Fibroblast of lung (primary cell): Measurements from ENCODE around the gene MBD4. TPM values are rescaled to one million over a fixed set of nuclear protein-coding genes. Genes with fewer than 3 reads are reported as not detected.

Source experiments
- DNase-seq, 2 donors: peaks; one replicate each; pipeline versions ENCODE4 v3.0.0 to v3.0.0-alpha.2; 2010; ENCODE audit warnings: low read depth in 2 of 2
- H2AFZ ChIP-seq: 2 replicates; pipeline ENCODE4 v1.5.1; 2012; ENCODE audit warnings: low read length, control low read depth, inconsistent platforms
- H3K27ac ChIP-seq: 2 replicates; pipeline ENCODE4 v1.5.1; 2011; ENCODE audit warnings: low read length, control low read depth; ENCODE audit not compliant: insufficient read depth
- H3K27me3 ChIP-seq: 2 replicates; pipeline ENCODE4 v1.5.1; 2011; ENCODE audit warnings: mild to moderate bottlenecking, low read length; ENCODE audit not compliant: control insufficient read depth, insufficient read depth
- H3K36me3 ChIP-seq: 2 replicates; pipeline ENCODE4 v1.5.1; 2011; ENCODE audit warnings: low read length; ENCODE audit not compliant: control insufficient read depth, insufficient read depth
- H3K4me1 ChIP-seq: 2 replicates; pipeline ENCODE4 v1.5.1; 2011; ENCODE audit warnings: low read length; ENCODE audit not compliant: control insufficient read depth, insufficient read depth; ENCODE audit errors: extremely low read depth
- H3K4me2 ChIP-seq: 2 replicates; pipeline ENCODE4 v1.5.1; 2011; ENCODE audit warnings: low read length, control low read depth; ENCODE audit not compliant: insufficient read depth; ENCODE audit errors: extremely low read depth
- H3K4me3 ChIP-seq, 4 experiments: fragments of 200-600 bp in 1 of 4; sonication (generic) in 1 of 4; replicated peaks in 1 of 4; 2 replicates each; pipeline ENCODE4 v1.5.1; 2011 to 2016; ENCODE audit warnings: low read length in 4 of 4, low read depth in 3 of 4, mild to moderate bottlenecking in 3 of 4, control low read depth in 2 of 4, inconsistent platforms in 1 of 4, mixed read lengths in 1 of 4; ENCODE audit not compliant: insufficient read depth in 1 of 4; ENCODE audit errors: control extremely low read depth in 1 of 4
- H3K79me2 ChIP-seq: 2 replicates; pipeline ENCODE4 v1.5.1; 2012; ENCODE audit warnings: mild to moderate bottlenecking, low read length, inconsistent platforms; ENCODE audit not compliant: control insufficient read depth, insufficient read depth
- H3K9ac ChIP-seq: 2 replicates; pipeline ENCODE4 v1.5.1; 2011; ENCODE audit warnings: mild to moderate bottlenecking, low read length, control low read depth; ENCODE audit not compliant: insufficient read depth
- H3K9me3 ChIP-seq: 2 replicates; pipeline ENCODE4 v1.5.1; 2012; ENCODE audit warnings: low read depth, low read length; ENCODE audit not compliant: control insufficient read depth, insufficient read depth
- H4K20me1 ChIP-seq: 2 replicates; pipeline ENCODE4 v1.5.1; 2011; ENCODE audit warnings: low read length; ENCODE audit not compliant: control insufficient read depth, insufficient read depth; ENCODE audit errors: extremely low read depth
- EZH2 ChIP-seq: IDR thresholded peaks from 2 replicates; pipeline ENCODE4 v1.5.1; 2012; ENCODE audit warnings: low read length, control low read depth, mild to moderate bottlenecking; ENCODE audit errors: missing control alignments
- polyA plus RNA-seq, 2 donors: library from polyadenylated mRNA; depleted of rRNA in 1 of 2; stranded (reverse) in 1 of 2; unstranded in 1 of 2; fragments of >200 nt; gene quantifications; 2 replicates each; pipeline ENCODE4 v1.2.1, GENCODE V29; 2011 to 2012; ENCODE audit warnings: missing spikeins in 1 of 2
- total RNA-seq: library from RNA; depleted of rRNA; stranded (reverse); fragments of >200 nt; gene quantifications from 2 replicates; pipeline ENCODE4 v1.2.1, GENCODE V29; 2014
- TF ChIP-seq, protein P1 (sequence below), 2 donors: IDR thresholded peaks in 1 of 2; conservative IDR thresholded peaks in 1 of 2; 1 replicate in 1 of 2; 2 replicates in 1 of 2; pipeline ENCODE4 v1.5.1; 2011 to 2012; ENCODE audit warnings: low read length in 2 of 2, control low read depth in 1 of 2, inconsistent platforms in 1 of 2, low read depth in 1 of 2, mild to moderate bottlenecking in 1 of 2

Gene MBD4
- total and polyA plus RNA-seq, 2 donors (not counting 1 experiment from before 2014, with no cell fraction given): 27.4 to 35.5 TPM

- Histone ChIP-seq H4K20me1 (no peaks in the 10 kb centered on the region), H3K4me2 (no peak overlapping the region), H3K4me3 (no peak overlapping the region), H2AFZ (no peak overlapping the region), H3K9ac (no peak overlapping the region), H3K27ac (no peak overlapping the region), H3K36me3 (peaks cover 2% of the 10 kb centered on the region), H3K4me1 (peaks cover 2% of the 10 kb centered on the region), H3K79me2 (peaks cover 2% of the 10 kb centered on the region), H3K9me3 (no peaks in the 10 kb centered on the region), H3K27me3 (no peaks in the 10 kb centered on the region)
- no peak for TF ChIP-seq EZH2
- TF ChIP-seq, protein P1, sequence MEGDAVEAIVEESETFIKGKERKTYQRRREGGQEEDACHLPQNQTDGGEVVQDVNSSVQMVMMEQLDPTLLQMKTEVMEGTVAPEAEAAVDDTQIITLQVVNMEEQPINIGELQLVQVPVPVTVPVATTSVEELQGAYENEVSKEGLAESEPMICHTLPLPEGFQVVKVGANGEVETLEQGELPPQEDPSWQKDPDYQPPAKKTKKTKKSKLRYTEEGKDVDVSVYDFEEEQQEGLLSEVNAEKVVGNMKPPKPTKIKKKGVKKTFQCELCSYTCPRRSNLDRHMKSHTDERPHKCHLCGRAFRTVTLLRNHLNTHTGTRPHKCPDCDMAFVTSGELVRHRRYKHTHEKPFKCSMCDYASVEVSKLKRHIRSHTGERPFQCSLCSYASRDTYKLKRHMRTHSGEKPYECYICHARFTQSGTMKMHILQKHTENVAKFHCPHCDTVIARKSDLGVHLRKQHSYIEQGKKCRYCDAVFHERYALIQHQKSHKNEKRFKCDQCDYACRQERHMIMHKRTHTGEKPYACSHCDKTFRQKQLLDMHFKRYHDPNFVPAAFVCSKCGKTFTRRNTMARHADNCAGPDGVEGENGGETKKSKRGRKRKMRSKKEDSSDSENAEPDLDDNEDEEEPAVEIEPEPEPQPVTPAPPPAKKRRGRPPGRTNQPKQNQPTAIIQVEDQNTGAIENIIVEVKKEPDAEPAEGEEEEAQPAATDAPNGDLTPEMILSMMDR (conservative IDR thresholded peaks at IDR 0.05 in 1 of 2, IDR thresholded peaks at IDR 0.05 in 1 of 2; ENCODE audit: low read depth in 1 of 2, low read length in 2 of 2): no peak
- no peak for DNase-seq
Observed at GRCh38 chr3:129446926-129447325, 7.2 kb upstream of the MBD4 start.

DNA sequence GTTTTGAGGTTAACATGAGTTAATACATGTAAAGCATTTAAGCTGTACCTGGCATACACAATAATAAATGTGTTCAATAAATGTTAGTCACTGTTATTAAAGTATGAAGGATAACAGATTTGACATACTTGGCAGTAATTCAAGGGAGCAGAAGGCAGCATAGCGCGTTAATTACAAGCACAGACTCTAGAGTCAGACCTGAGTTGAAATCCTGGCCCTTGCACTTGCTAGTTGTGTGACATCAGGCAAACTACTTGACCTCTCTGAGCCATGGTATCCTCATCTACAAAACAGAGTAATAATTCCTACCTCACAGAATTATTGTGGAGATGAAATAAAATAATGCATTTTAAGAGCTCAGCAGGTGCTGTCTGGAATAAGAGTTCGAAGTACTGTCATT lies 5.7 kb upstream of the MBD4 start:
- Histone ChIP-seq H3K9ac (no peak overlapping the region), H3K4me3 (no peak overlapping the region), H3K79me2 (peaks cover 9% of the 10 kb centered on the region), H4K20me1 (no peaks in the 10 kb centered on the region), H3K27ac (no peak overlapping the region), H2AFZ (no peak overlapping the region), H3K27me3 (no peaks in the 10 kb centered on the region), H3K4me2 (no peak overlapping the region), H3K4me1 (peaks cover 10% of the 10 kb centered on the region), H3K36me3 (no peaks in the 10 kb centered on the region), H3K9me3 (no peaks in the 10 kb centered on the region)
- TF ChIP-seq EZH2: no peak
- TF ChIP-seq, protein P1 (conservative IDR thresholded peaks at IDR 0.05 in 1 of 2, IDR thresholded peaks at IDR 0.05 in 1 of 2; ENCODE audit: low read depth in 1 of 2, low read length in 2 of 2): no peak
- DNase-seq: no peak

- Histone ChIP-seq H2AFZ (no peak overlapping the region), H3K9ac (no peak overlapping the region), H4K20me1 (no peaks in the 10 kb centered on the region), H3K27me3 (no peaks in the 10 kb centered on the region), H3K27ac (no peak overlapping the region), H3K9me3 (no peaks in the 10 kb centered on the region), H3K36me3 (no peaks in the 10 kb centered on the region), H3K4me3 (no peak overlapping the region), H3K4me2 (peak overlapping the region; percentile 7), H3K4me1 (peaks cover 10% of the 10 kb centered on the region), H3K79me2 (peaks cover 22% of the 10 kb centered on the region)
- no peak for DNase-seq
- TF ChIP-seq, protein P1 (conservative IDR thresholded peaks at IDR 0.05 in 1 of 2, IDR thresholded peaks at IDR 0.05 in 1 of 2; ENCODE audit: low read depth in 1 of 2, low read length in 2 of 2): no peak
- no peak for TF ChIP-seq EZH2
Observed at GRCh38 chr3:129442947-129443346, 3.2 kb upstream of the MBD4 start.
